Medulla oblongata (tissue), 1 donor: ENCODE measurements around the gene CCSER1.
"Not testable (repeated sequence)": the region's sequence is repeated elsewhere in the genome, so short reads cannot be mapped to it uniquely, and the experiment has no call there.

ENCODE experiments used
- DNase-seq: peaks from one replicate; pipeline ENCODE4 v3.0.0-alpha.2; 2015; ENCODE audit errors: extremely low spot score

Gene CCSER1

DNA sequence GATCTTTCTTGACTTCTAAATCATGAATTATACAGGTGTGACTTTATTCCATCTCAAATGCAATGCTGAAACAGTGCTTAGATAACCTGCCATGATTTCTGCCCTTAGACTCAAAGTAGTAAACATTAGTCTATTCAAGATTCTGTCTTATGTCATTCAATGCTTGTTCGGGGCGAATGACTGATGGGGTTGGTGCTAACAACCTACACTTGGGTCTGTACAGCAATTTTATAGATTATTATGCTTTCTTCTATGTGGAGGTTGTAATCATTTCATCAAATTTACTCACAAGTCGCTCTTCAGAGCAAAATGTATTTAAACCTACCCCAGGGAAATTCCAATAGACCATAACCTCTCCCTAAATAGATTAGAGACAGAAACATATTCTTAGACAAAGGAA is 1155.0 kb downstream of the CCSER1 start:
- DNase-seq, result no peak

- DNase-seq, result no peak
Measured at GRCh38 chr4:91283726-91284230, 1156.6 kb downstream of the CCSER1 start.

DNA sequence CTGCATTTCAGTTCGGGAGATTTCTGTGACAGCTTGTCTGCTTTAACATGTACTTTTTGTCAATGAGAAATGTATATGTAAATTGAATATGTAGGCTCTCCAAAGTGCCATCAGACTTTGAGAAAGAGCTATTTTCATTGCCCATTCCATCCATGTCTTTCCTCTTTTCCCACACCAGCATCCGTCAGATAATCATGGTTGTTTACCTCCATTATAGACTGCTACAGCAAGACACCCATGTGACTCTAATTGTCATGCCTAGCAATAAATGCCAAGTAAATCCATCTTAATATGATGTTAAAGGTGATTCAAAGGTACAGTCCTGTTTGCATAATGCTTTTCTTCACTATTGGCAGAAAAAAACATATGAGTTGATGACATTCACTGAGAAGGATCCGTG is 1157.3 kb downstream of the CCSER1 start:
- DNase-seq, result no peak

- no peak for DNase-seq
Measured at GRCh38 chr4:91285487-91285886, 1158.3 kb downstream of the CCSER1 start.

DNA sequence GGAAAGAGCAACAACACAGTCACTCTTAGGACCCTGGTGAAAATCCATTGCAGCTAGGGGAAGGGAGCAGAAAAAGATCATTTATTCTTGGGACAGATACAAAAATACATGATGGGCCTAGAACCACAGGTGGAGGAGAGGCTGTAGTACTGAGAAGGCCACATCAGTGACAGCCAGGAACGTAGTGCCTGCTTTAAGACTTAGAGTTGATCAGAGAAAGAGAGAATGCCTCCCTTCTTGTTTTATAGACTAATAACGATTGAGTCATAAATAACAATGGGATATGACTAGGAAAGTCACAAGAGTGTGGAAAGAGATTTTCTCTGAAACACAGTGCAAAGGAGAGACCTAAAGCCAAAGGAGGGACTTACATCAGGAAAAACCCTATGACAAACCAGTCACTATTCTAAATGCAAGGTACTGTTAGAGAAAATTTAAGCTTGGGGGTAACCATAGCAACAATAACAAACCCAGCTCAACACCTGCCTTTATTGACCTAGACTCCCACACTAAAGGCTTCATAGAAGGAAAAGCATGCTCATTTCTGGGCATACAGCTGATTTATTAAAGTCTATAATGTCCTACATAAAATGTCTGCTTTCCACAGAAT is 1161.6 kb downstream of the CCSER1 start:
- no peak for DNase-seq

DNA sequence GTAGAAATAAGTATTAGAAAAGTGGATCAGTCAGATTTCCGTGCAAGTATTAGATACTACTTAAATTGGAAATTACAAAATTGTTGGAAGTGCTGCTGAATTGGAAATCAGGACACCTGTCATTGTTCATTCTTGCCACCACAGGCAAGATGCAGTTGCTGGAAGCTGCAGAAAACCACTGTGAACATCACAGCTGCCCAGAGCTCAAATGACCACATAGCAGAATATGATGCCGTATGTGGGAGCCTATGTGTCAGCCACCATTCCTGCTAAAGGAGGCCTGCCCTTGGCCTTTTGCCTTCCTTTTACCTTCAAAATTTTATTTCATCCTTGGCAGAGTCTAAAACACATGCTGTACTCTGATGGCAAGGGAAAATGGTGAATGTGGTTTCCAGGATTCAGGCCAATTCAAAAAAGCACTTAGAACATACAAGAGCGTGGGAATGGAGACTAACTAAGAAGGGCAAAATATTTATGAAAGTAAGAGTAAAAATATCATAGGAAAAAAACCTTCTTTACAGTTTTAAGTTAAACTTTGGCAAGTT is 1171.0 kb downstream of the CCSER1 start:
- DNase-seq, result no peak

- DNase-seq, result no peak
Measured at GRCh38 chr4:91298824-91299223, 1171.6 kb downstream of the CCSER1 start.

- DNase-seq, result no peak
Measured at GRCh38 chr4:91302120-91302519, 1174.9 kb downstream of the CCSER1 start.

- no peak for DNase-seq
Measured at GRCh38 chr4:91304292-91304691, 1177.1 kb downstream of the CCSER1 start.

DNA sequence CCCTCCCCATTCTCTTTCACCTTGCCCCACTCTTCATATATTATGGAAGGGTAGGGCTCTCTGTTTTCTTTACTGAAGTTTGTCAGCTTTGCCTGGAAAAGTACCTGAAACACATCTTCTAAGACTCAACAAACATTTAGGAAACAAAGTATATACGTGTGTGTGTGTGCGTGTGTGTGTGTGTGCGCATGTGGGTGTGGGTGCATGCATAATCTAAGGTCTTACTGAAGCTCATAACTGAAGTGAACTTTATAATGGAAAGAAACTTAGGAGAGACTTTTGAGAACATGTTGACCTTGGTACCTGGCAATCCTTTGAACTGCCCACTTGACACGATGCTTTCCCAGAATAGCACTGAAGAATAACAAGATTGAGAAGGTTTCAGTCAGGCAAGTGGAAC is 1190.2 kb downstream of the CCSER1 start:
- DNase-seq, result no peak

DNA sequence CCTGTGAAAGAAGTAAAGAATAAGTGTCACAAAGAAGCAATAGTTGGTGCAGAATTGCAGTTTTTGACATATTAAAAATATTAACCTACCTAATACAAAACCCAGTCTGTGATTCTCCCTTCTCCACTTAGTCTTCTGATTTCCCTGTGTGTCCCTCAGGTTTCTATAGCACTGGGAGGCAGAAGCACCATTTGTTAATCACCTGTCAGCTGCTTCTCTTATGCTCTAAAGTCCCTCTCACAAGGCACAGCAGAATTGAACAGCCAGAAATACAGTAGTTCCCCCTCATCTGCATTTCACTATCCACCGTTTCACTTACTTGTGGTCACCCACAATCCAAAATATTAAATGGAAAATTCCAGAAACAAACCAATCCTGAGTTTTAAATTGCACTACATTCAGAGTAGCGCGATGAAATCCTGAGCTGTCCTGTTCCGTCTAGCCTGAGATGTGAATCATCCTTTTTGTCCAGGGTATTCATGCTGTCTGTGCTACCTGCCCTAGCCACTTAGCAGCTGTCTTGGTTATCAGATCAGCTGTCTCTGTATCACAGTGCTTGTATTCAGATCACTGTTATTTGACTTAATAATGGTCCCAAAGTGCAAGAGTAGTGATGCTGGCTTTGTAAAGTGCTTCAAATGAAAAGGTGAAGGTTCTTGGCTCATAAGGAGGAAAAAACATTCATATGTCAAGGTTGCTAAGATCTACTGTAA is 1192.5 kb downstream of the CCSER1 start:
- no peak for DNase-seq

DNA sequence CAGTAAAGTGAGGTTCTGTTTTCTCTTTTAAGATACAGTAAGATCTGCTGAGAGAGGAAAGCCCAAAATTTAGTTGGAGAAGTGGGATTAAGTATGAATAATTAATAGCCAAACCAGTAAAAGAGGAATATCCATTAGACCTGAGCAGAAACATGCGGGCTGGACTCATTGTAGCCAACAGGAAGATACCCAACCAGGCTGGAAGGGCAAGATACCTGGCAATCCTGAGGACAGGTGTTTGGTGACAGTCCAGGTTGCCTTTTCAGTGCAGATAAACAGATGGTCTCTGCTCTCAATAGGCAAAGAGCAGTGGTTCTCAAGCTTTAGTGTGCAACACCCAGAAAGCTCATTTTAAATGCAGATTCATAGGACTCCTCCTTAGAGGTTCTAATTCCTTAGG is 1195.8 kb downstream of the CCSER1 start:
- DNase-seq, result no peak

- DNase-seq, result no peak
Measured at GRCh38 chr4:91325495-91325894, 1198.3 kb downstream of the CCSER1 start.

DNA sequence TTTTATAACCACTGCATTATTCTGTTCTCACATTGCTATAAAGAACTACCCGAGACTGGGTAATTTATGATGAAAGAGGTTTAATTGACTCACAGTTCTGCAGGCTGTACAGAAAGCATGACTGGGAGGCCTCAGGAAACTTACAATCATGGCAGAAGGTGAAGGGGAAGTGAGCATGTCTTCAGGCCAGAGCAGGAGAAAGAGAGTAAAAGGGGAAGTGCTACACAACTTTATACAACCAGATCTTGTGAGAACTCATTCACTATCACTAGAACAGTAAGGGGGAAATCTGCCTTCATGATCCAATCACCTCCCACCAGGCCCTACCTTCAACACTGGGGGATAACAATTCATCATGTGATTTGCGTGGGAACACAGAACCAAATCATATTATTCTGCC is 1199.0 kb downstream of the CCSER1 start:
- DNase-seq, result not testable (repeated sequence)

DNA sequence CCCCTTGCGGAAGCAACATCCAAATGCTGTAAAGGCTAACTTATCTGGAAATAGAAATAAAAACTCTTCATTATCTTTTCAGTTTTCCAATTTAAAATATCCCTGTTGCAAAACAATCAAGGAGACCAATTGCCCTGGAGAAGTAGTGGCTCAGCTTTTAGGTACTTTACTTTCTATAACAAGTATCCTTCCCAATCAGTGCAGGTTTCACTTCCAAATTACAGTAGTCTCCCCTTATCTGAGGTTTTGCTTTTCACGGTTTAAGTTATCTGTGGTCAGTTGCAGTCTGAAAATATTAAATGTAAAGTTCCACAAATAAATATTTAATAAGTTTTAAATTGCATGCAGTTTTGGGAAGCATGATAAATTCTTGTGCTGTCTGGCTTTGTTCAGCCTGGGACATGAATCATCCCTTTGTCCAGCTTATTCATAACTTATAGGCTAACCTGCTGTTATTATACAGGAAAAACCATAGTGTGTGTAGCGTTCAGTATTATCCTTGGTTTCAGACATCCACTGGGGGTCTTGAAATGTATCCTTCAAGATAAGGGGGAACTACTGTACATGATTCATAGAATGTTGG is 1203.5 kb downstream of the CCSER1 start:
- no peak for DNase-seq

- no peak for DNase-seq
Measured at GRCh38 chr4:91340822-91341221, 1213.6 kb downstream of the CCSER1 start.

- no peak for DNase-seq
Measured at GRCh38 chr4:91345632-91346031, 1218.4 kb downstream of the CCSER1 start.

DNA sequence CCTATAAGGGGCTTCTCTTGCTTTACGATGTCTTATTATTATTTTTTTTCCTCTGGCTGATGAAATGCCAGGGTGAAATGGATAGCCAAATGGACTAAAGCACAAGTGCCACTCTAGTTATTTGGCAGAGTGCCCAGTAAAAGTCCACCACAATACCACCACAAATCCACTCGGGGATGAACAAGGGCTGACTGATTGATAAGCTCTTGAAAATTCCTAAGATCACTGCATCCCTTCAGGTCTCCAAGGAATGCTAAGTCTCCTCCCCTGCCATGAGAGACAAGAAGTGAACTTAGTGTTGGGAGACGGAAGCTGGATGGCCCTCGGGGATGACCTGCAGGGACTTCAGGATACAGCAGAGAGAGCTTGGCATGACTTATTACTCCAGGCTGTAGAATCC is 1229.3 kb downstream of the CCSER1 start:
- DNase-seq, result not testable (repeated sequence)

GRCh38 chr4:91358016-91358415 is 1230.8 kb downstream of the CCSER1 start:
- DNase-seq, result not testable (repeated sequence)

GRCh38 chr4:91358621-91359020 is 1231.4 kb downstream of the CCSER1 start:
- DNase-seq, result not testable (repeated sequence)

DNA sequence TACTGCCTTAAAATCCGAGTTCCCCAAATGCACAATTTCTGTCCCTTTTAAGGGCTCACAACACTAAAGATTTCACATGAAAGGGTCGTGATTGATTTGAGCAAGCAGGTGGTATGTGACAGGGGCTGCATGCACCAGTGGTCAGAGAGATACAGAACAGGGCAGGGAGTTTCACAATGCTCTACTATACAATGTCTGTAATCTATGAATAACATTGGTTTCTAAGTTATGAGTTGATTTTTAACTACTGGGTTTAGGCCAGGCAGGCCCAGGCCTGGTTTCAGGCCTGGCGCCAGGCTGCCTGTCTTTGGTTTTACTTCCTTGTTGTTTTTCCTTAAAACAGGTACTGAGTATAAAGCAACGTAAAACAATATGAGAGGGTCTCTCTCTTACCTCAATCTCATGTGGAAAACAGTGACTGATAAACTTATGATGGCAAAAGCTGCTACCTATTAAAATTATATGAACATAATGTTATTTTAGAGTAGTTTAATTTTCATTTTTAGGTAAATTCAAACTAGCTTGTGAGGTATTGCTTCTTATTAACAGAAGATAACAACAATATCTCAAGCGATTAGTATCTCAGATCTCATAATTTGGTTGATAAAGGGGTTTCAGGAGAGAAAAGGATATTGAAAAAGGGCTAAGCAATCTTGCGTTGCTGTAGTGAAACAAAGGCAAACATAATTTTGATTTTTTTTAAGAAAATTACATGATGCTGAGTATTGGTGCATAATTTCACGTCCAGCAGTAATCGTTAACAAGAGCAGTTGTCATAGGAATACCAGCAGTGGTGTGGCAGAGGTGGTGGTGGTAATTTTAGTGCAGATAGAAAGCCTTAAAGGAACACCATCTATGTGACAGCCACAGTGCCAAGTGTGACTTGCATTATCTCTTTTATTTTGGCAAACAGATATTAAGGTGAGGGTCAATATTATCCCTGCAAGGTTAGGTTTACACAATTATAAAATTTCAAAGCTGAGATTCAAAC is 1232.1 kb downstream of the CCSER1 start:
- DNase-seq, result no peak

GRCh38 chr4:91362125-91362524 is 1234.9 kb downstream of the CCSER1 start:
- no peak for DNase-seq
